NCI-H1694 (cell line): ENCODE results near the gene ZDHHC24.

ENCODE experiments used
- DNase-seq: peaks from one replicate; lab custom pipeline; 2025; lab: John Stamatoyannopoulos, UW

ZDHHC24 gene

DNA sequence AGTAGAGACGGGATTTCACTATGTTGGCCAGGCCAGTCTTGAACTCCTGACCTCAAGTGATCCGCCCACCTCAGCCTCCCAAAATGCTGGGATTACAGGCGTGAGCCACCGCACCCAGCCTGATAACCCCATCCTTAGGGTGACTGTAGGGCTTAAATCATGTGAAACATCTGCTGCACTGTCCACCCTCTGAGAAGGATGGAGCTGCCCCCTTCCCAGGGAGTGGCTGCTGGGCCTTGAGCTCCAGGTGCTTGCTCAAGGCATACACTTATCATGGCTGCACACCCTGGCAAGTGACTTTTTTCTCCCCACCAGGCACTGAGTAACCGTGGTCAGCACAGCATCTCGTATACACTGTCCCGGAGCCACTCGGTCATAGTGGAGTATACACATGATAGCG is 73.8 kb downstream of the ZDHHC24 start:
- DNase-seq, result no peak

DNA sequence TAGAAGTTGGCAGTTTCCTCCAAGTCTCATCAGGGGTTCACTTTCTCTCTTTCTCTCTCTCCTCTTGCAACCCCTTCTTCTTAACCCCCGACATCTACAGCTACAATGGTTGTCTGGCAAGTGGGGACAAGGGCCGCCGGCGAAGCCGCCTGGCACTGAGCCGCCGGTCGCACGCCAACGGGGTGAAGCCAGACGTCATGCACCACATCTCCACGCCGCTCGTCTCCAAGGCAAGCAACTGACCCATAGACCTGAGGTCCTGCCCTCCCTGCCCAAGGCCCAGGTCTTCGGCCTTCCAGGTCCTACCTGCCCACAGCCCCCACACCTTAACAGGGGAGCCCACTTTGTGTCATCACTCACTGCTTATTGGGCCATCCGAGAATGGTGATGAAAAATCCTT is 74.7 kb downstream of the ZDHHC24 start:
- no peak for DNase-seq
